Stimulated activated CD8-positive, alpha-beta memory T cell treated with anti-CD3 and anti-CD28 coated beads, Interleukin-4, amount 100 ng/mL, for 48 hours (primary cell): ENCODE results near the gene ANKDD1A.

Source experiments
- DNase-seq: peaks from one replicate; pipeline ENCODE4 v3.0.0-alpha.2; 2020

ANKDD1A gene

DNA sequence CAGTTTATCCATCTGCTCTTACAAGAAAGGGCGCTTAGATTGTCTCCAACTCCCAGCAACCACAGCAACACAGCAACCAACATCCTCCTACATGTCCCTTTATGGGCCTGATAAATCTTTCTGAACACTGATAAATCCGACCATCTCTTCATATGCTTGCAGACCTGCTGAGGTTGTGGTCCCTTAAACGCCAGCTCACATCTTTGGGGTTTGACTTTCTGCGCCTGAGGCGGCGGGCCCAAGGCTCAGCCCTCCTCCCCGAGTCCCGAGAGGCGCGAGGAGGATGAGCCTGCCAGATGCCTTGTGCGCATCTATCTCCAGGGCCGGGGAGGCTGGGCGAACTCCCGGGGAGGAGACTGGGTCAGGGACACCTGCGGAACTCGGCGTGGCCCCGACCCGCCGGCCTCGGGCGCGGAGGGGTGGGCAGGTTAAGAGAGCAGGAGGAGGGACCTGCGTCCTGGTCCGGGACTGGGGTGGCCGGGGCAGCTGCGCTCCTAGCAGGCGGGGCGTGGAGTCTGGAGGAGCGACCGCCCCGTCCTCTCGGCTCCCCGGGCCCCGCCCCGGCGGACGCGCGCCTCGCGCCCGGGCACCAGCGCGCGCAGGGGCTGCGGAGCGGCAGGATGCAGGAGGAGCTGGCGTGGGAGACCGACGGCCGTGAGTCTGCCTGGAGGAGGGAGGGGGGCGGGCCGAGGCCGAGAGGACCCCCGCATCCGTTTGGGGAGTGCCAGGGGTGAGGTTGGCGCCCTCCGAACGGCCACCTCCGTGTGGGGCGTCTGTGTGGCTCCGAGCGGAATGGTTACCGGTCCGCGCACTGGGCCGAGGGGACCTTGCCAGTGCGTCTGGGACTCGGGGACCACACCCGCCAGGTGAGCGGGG is at the start of gene ANKDD1A:
Gene ANKDD1A, plus strand, starts transcription at position 592 of the 876 bp plus-strand sequence. Its CDS starts 29 bp downstream, at position 621.
- DNase-seq = peak; percentile 70

DNA sequence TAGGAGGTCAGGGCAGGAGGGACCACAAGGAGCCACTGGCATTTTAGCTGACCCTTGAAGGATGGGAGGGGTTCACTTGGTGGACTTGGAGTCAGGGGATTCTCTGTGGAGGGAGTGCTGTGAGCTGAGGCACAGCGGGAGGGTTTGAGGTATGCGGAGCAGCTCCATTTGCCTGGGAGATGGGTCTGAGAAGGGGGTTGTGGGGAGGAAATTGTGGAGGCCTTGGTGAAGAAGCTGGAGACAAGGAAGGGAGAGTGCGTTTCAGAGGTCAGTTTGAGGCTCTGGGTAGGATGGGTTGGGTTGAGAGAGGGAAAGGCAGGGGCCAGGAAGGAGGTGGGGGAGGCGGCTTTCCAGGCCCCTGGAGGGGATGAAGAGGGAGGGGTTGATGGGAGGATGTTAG is 49.7 kb upstream of the ANKDD1A start:
- DNase-seq = no peak

DNA sequence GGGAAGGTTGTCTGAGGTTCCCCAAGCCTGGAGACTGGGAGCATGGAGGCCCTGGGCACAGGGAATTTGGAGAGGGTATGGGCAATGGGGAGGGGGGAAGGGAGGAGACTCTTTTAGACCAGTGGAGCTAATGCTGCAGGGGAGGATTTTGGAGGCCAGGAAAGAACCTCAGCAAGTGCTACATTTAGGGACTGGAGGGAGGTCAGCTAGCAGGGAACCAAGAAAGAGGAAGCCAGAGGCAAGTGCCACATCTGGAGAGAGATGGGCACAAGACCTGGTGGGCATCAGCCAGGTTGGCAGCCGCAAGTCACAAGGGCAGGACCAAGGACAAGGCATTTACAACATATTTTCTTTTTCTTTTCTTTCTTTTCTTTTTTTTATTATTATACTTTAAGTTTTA is 49.3 kb upstream of the ANKDD1A start:
- DNase-seq = no peak

DNA sequence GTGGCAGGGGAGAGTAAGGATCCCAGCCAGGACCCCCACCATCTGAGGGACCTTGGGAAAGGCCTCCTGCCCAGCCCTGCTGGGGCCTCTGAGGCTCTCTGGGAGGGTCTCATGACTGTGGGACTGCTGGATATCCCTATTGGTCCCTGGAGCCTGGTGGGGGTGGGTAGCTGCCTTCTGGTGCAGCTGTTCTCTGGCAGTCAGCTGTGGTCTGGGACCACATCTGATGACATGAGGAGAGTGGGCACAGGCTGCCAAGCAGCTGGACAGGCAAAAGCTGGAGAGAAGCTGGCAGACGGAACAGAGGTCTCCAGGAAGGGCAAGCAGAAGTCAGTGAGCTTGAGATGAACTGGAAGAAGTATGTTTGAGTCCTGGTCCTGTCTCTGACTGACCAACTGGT is 47.6 kb upstream of the ANKDD1A start:
- no peak for DNase-seq

DNA sequence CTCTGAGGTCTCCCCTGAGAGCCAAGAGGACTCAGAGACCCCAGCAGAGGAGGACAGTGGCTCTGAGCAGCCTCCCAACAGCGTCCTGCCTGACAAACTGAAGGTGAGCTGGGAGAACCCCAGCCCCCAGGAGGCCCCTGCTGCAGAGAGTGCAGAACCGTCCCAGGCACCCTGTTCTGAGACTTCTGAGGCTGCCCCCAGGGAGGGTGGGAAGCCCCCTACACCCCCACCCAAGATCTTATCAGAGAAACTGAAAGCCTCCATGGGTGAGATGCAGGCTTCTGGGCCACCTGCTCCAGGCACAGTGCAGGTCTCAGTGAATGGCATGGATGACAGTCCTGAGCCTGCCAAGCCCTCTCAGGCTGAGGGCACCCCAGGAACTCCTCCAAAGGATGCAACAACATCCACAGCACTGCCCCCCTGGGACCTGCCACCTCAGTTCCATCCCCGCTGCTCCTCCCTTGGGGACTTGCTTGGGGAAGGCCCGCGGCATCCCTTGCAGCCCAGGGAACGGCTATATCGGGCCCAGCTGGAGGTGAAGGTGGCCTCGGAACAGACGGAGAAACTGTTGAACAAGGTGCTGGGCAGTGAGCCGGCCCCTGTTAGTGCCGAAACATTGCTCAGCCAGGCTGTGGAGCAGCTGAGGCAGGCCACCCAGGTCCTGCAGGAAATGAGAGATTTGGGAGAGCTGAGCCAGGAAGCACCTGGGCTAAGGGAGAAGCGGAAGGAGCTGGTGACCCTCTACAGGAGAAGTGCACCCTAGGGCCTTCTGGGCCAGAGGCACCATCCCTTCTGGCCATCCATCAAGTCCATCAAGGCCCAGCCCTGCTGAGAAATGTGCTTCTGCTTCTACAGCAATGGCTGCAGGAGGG is 46.3 kb upstream of the ANKDD1A start:
- no peak for DNase-seq

DNA sequence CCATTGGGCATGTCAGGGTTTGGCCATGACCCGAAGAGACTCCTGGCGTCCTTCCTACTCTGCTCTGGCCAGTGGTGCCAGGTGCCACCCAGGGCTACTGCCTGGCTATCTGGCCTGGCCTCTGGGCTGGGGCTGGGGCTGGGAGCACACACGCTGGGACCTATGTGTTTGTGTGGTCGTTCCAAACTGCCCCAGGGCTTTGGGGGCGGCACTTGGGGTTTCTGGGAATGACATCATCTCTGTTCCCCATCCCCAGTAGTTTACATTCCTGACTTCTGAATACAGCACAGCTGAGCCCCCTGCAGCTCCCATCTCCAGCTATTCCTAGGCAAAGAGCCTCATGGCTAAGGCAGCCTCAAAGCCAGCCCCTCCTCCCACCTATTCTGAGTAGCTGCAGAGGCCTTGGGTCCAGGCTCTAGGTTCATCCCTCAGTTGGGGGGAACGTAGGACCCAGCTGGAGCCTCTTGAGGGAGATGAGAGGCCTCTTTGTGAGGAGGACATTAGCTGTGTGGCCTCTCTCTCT is 45.6 kb upstream of the ANKDD1A start:
- DNase-seq = no peak

DNA sequence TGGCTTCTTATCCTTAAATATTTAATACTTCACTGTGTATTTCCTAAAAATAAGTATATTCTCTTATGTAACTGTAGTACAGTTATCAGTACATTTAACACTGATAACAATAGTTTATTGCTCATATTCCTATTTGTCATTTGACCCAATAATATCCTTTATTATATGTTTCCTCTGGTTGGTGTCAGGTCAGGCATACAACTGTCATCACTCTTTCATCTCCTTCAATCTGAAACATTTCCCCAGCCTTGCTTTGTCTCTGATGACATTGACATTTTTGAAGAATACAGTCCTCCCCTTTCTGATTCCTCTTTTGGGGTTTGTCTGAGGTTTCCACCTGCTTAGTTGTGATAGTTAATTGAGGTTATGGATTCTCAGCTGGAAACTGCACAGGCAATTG is 42.2 kb upstream of the ANKDD1A start:
- DNase-seq = no peak

DNA sequence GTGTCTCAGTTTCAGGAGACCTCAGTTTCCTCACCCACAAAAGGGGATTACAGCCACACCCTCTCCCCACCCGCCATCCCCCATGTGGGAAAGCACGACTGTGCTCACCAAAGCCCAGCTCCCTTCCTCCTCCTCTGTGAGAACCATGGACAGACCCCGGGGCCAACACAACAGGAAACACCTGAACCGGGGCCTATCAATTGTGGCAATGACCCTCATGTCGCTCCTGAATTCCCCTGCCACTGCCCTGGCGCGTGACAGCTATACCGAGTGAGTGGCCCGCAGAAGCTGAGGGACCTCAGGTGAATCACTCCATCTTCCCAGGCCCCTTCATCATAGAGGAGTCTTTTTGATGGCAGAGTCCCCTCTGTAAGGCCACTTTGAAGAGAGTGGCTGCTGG is 41.3 kb upstream of the ANKDD1A start:
- no peak for DNase-seq

DNA sequence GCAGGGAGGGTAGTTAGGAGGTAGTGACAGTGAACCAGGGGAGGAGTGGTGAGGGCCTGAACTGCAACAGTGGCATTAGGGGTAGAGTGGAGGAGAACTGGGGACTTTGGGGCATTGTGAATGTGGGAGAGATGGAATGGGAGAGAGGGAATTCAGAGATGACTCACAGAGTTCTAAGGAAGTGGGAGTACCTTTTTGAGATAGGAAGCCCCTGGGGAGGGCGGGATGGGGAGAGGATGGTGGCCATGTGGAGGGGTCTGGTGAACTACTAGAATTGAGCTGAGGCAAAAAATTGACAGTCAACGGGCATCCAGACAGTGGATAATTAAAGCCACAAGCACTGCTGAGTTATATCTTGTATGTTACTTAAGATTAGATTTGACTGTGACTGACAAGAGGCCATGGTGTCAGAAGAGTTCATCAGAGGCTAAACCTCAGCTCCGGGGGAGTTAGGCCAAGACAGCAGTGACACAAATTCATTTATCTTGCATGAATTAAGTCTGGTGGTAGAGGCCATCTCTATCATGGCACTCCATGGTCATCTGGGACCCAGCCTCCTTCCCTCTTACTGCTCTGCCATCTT is 36.0 kb upstream of the ANKDD1A start:
- DNase-seq = no peak

DNA sequence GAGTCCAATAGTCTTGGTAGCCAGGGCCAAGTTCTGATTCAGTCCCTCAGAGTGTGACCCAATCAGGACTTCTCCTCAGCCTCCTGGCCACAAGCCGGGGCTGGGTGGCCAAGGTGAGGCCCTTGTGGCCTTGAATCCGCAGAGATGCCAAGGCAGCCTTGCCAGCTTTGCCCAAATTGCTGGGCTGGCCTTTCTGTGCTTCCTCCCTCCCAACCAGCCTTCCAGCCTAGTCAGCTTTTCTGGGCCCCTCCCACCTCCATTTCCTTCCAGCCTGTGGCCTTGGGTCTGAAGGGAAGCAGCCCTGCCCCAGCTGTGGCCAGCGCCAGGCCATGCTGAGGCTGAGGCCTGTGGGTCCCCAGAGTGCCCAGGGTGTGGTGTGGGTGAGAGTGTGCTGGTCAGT is 34.3 kb upstream of the ANKDD1A start:
- DNase-seq = no peak

DNA sequence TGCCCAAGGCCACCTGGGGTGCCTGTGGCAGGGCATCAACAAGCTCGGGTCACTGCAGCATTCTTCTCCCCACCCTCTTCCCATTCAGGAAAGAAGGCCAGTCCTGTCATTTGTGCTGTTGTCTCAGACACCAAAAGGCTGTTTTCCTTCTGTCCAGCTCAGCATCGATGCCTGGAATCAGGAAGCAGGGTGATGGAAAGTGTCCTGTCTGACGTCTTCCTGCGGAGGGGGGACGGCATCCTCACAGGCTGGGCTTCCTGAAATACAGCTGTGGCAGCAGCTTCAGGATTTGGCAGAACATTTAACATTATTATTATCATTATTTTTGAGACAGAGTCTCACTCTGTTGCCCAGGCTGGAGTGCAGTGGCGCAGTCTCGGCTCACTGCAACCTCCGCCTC is 33.0 kb upstream of the ANKDD1A start:
- DNase-seq = no peak

DNA sequence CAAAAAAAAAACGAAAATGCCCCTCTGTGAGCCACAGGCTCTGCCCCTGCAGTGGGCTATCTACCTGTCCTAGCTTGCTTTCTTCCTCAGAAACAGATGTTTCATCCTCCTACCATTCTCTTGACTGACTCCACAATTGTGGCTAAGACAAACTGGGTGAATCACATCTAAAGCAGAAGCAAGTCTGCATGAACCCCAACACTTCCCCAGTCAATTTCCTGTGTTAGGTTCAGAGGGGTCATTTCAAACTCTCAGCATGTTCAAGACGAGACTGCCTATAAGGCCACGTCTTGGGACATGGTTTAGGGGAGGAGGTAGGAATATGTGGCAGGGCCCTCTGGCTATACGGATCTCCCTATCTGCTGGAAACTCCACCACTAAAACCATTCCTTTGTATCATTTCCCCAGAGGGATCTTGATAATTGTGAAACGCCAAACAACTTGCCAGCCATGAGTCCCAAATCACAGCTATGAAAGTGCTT is 28.6 kb upstream of the ANKDD1A start:
- peak; percentile 37 for DNase-seq

DNA sequence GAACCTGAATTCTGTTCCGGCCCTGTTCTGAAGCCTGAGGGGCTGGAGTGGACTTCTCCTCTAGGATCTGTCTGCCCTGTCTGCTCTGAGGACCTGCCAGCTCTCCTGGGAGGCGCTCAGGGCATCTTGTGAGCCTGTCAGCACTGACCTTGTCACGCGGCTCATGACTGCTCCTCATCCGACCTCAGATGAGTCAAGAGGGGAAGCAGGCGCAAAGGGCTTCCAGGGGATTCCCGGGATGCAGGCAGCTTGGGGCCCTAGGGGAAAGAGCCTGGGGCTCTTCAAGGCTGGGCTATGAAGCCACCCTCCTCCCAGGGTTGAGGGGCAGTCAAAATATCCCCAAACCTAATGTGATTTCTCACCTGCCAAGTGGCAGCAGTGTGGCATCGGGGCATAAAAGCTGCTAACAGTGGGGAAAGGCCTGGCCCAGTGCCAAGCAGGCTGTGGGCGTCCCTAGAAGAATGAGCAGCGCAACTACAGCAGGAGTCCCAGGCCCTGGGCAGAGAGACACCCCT is 27.6 kb upstream of the ANKDD1A start:
- DNase-seq = peak; percentile 87

DNA sequence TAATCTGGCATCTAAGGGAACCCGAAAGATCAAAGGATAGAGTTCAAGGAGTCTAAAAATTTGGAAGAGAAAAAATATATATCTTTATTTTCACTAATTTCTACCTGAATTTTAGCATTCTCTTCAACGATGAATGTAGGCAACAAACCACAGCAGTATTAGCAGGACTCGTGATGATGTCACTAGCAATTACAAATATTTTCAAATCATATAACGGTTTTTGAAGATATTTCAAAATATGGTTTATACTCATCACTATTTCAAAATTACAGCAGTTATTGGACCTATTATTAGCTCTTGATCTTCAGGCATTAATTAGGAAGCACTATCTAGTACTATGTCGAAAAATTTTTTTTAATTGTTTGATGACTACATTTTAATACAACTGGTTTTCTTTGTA is 27.0 kb upstream of the ANKDD1A start:
- no peak for DNase-seq

DNA sequence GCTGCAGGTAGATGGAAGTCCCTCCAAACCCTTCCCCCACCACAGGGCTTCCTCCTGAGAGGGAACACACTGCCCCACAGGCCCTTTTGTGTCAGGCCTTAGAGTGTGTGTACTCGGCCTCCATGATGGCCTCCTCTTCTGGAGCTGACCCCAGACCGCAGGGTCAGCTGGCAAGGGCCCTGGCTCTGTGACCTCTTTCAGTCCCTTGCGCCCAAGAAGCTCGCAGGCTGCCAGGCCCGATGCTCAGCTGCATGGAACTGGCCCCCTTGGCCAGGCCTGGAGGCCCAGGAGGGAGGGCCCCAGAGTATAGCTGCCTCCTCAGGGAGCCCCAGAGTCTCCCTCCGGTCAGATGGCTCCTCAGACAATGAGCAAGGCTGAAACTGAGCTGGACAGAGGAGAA is 23.4 kb upstream of the ANKDD1A start:
- DNase-seq = no peak

DNA sequence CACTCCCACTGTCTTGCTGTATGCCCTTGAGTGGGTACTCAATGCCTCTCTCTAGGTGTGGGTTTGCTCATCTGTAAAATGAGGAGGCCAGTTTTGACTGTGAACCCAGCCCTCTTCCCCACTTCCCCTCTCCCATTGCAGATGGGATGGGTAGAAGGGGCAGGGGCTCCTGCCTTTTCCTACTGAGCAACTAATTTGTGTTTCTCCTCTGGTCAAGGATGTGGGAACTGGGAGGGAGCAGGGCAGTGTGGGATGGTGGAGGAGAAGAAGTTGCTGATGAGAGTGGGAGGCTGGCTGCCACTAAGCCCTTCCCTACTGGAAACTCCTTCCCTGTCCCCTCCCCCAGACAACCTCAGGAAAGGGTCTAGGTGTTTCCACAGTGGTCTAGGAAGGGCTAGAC is 20.1 kb upstream of the ANKDD1A start:
- DNase-seq = no peak

DNA sequence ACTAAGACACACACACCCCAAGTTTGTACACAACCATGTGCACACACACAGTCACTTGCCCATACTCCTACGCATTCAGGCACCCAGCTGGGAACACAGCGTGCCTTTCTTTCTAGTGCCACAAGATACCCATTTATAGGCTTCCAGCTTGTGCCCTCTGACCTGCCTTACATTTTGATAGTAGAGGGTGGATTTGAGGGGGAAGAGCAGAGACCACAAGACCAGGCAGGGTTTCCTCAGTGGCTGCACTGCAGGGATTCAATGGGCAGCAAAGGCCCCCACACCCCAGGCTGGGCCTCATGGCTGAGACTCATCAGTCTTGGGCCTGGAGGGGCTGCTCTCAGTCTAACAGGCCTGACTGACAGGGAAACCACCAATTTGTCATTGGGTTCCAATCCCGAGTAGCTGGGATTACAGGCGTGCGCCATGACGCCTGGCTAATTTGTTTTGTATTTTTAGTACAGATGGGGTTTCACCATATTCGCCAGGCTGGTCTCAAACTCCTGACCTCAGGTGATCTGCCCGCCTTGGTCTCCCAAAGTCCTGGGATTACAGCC is 18.8 kb upstream of the ANKDD1A start:
- DNase-seq = peak; percentile 70

DNA sequence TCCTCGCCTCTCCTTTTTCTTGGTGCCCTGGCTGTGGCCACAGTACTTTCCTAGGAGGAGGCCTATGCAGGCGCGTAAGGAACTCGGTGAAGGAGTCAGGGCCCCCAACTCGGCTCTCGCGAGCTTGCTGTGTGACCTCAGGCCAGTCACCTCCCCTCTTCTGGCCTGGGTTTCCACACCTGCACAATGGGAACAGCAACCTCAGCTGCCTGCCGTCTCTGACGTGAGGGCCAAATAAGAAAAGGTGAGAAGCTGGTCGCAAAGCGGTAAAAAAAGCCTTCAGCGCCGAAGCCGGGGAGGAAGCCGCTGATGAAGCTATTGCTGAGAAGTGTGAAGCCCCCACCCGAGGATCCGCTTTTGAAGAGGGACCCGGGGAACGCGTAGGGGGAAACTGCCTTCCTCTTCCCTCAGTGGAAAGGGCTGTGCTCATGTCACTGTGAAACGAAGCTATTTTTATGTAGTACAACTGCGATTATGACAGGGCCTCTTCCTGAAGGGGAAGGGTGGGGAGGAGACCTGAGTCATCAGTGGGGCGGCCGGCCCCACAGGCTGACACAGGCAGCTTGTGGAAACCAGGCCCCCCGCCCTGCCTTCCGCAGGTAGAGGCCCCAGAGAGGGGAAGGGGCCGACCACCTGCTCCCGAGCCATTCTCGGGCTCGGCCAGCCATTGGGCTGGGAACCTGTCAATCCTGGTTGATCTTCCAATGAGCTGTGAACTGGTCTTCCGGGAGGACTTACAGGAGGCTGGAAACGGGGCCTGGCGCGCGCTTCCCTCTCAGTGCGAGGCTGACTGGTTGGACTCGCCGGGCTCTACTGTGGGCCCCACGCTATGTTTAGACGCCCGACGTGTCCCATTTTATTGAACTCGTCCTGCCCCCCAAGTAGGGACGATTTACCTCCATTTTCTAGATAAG is 18.0 kb upstream of the ANKDD1A start:
- DNase-seq = peak; percentile 97

DNA sequence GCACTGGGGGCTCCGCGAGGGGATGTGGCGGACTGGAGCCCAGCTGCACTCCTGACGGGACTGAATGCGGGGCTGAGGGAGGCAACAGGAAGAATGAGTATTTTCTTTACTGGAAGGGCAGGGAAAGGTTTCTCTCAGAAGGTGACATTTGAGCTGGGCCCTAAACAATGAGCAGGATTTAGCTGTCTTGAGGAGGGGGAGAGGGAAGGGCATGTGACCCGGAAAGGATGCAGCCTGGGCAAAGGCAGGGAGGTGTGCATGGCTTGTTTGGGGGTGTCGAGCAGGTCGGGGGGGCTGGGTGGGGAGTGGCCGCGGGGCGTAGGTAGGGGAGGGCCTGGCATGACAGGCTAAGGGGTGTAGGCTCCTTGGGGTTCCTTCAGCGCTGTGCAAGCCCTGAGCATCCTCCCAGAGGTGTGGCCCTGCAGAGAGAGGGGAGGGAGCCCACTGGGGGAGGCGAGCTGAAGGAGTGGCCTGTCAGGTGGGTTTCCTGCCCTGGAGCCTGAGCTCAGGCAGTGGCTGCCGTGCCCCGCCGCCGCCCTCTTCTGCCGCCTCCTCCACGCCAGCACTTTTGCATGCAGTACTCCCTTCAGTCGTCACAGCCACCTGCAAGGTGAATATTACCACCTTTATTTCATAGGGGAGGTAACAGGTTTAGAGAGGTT is 17.2 kb upstream of the ANKDD1A start:
- peak; percentile 82 for DNase-seq

DNA sequence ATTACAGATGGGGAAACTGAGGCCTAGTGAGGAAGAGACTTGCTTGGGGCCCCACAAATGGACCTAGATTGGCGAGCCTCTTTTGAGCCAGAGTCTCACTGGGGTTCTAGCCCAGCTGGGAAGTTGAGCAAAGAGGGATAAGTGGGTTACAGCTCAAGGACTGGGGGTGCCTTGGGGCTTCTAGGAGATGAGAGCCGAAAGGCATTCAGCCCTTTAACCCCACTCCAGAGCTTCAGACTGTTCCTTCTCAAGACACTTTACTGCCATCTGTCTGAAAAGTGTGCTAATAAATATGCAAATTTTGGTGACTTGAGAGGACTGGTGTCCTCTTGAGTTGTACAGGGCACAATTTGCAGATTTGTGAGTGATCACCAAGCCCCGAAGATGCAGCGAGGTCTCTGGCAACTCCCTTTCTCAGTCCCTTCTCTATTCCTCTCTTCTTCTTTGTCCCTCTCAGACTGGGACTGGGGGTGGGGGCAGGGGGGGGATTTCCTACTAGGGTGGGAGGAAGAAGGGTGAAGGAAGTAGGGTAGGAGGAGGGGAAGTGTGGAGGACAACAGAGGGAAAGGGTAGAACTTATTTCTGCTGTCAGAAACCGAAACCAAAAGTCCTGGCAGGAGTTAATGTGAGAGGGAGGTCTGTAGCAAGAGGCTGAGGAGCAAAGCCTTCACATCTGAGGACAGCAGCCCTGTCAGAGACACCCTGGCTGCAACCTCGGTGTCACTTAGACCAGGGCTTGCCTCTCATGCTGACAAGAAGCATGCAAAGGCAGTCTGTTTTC is 16.2 kb upstream of the ANKDD1A start:
- DNase-seq = peak; percentile 44
